Measurements from ENCODE around the gene STAMBP. TPM values are rescaled to one million over a fixed set of nuclear protein-coding genes. Genes with fewer than 3 reads are reported as not detected.
A peak's percentile ranks its signal among the peaks of the same experiment; 100 is the strongest.
"Not testable (repeated sequence)": the region's sequence is repeated elsewhere in the genome, so short reads cannot be mapped to it uniquely, and the experiment has no call there.

STAMBP gene
- 48.7 TPM for polyA plus RNA-seq (2012; ENCODE audit: low read depth, missing spikeins)

- peak; percentile 19; the same call in 1 of the 2 replicates for TF ChIP-seq TAF1 (IDR thresholded peaks at IDR 0.05; ENCODE audit: low read depth, low read length)
- no peak for TF ChIP-seq POU2F2 (IDR thresholded peaks at IDR 0.05; ENCODE audit: low read depth, low read length)
- TF ChIP-seq POLR2AphosphoS5 (IDR thresholded peaks at IDR 0.05; ENCODE audit: low read depth, low read length) = peak; percentile 65; the same call in 1 of the 2 replicates
- TF ChIP-seq PAX5 (IDR thresholded peaks at IDR 0.05; ENCODE audit: insufficient read depth, low read length, severe bottlenecking) = no peak
- TF ChIP-seq POLR2A (IDR thresholded peaks at IDR 0.05; ENCODE audit: low read depth, low read length) = peak; percentile 67
- no peak for TF ChIP-seq SPI1 (IDR thresholded peaks at IDR 0.05; ENCODE audit: low read depth, low read length)
- FAIRE-seq (peak; percentile 91), DNase-seq (ENCODE audit: insufficient read length, low spot score) (peak; percentile 66)
Observed at GRCh38 chr2:73828818-73829570, at the start of gene STAMBP. STAMBP (plus strand) TSS chr2:73828961; CDS start chr2:73830857, 1,896 bp downstream.

GRCh38 chr2:73779467-73780236 lies 49.1 kb upstream of the STAMBP start, which contains the start of gene DUSP11:
DUSP11 (minus strand) TSS chr2:73780103; CDS start chr2:73779974, 129 bp downstream.
- TF ChIP-seq SPI1 (IDR thresholded peaks at IDR 0.05; ENCODE audit: low read depth, low read length) (no peak), POLR2AphosphoS5 (IDR thresholded peaks at IDR 0.05; ENCODE audit: low read depth, low read length) (peak; percentile 75; the same call in 1 of the 2 replicates), PAX5 (IDR thresholded peaks at IDR 0.05; ENCODE audit: insufficient read depth, low read length, severe bottlenecking) (no peak), POLR2A (IDR thresholded peaks at IDR 0.05; ENCODE audit: low read depth, low read length) (peak; percentile 76)
- DNase-seq (ENCODE audit: insufficient read length, low spot score) (peak; percentile 79), FAIRE-seq (peak; percentile 99)

GRCh38 chr2:73780237-73780582 lies 48.6 kb upstream of the STAMBP start:
- no peak; the same call in 1 of the 2 replicates for TF ChIP-seq TAF1 (IDR thresholded peaks at IDR 0.05; ENCODE audit: low read depth, low read length)
- no peak for TF ChIP-seq POLR2AphosphoS5 (IDR thresholded peaks at IDR 0.05; ENCODE audit: low read depth, low read length)
- no peak for TF ChIP-seq PAX5 (IDR thresholded peaks at IDR 0.05; ENCODE audit: insufficient read depth, low read length, severe bottlenecking)
- no peak for TF ChIP-seq POLR2A (IDR thresholded peaks at IDR 0.05; ENCODE audit: low read depth, low read length)
- no peak for TF ChIP-seq POU2F2 (IDR thresholded peaks at IDR 0.05; ENCODE audit: low read depth, low read length)
- TF ChIP-seq SPI1 (IDR thresholded peaks at IDR 0.05; ENCODE audit: low read depth, low read length) = no peak
- no peak for FAIRE-seq
- no peak for DNase-seq (ENCODE audit: insufficient read length, low spot score)

- not testable (repeated sequence) for FAIRE-seq; DNase-seq (ENCODE audit: insufficient read length, low spot score)
Observed at GRCh38 chr2:73783402-73783801, 45.4 kb upstream of the STAMBP start.

GRCh38 chr2:73783883-73784282 lies 44.9 kb upstream of the STAMBP start, which contains the start of gene C2orf78:
C2orf78 (plus strand) TSS chr2:73784183; CDS start chr2:73784310, 127 bp downstream.
- DNase-seq (ENCODE audit: insufficient read length, low spot score); FAIRE-seq: not testable (repeated sequence)

- DNase-seq (ENCODE audit: insufficient read length, low spot score) (no peak), FAIRE-seq (no peak)
- TF ChIP-seq POLR2AphosphoS5 (IDR thresholded peaks at IDR 0.05; ENCODE audit: low read depth, low read length) (no peak), PAX5 (IDR thresholded peaks at IDR 0.05; ENCODE audit: insufficient read depth, low read length, severe bottlenecking) (no peak), SPI1 (IDR thresholded peaks at IDR 0.05; ENCODE audit: low read depth, low read length) (no peak), POLR2A (IDR thresholded peaks at IDR 0.05; ENCODE audit: low read depth, low read length) (no peak), POU2F2 (IDR thresholded peaks at IDR 0.05; ENCODE audit: low read depth, low read length) (no peak), TAF1 (IDR thresholded peaks at IDR 0.05; ENCODE audit: low read depth, low read length) (no peak)
Observed at GRCh38 chr2:73811878-73812277, 16.9 kb upstream of the STAMBP start.

- FAIRE-seq (no peak), DNase-seq (ENCODE audit: insufficient read length, low spot score) (no peak)
- no peak for TF ChIP-seq SPI1 (IDR thresholded peaks at IDR 0.05; ENCODE audit: low read depth, low read length)
- TF ChIP-seq POLR2AphosphoS5 (IDR thresholded peaks at IDR 0.05; ENCODE audit: low read depth, low read length) = no peak
- no peak for TF ChIP-seq TAF1 (IDR thresholded peaks at IDR 0.05; ENCODE audit: low read depth, low read length)
- TF ChIP-seq PAX5 (IDR thresholded peaks at IDR 0.05; ENCODE audit: insufficient read depth, low read length, severe bottlenecking) = no peak
- TF ChIP-seq POU2F2 (IDR thresholded peaks at IDR 0.05; ENCODE audit: low read depth, low read length) = no peak
- no peak for TF ChIP-seq POLR2A (IDR thresholded peaks at IDR 0.05; ENCODE audit: low read depth, low read length)
Observed at GRCh38 chr2:73812635-73813034, 16.1 kb upstream of the STAMBP start.

GRCh38 chr2:73818296-73818695 lies 10.5 kb upstream of the STAMBP start:
- FAIRE-seq = no peak
- no peak for TF ChIP-seq PAX5 (IDR thresholded peaks at IDR 0.05; ENCODE audit: insufficient read depth, low read length, severe bottlenecking)

GRCh38 chr2:73821227-73821626 lies 7.5 kb upstream of the STAMBP start:
- FAIRE-seq (peak; percentile 72), DNase-seq (ENCODE audit: insufficient read length, low spot score) (no peak)
- TF ChIP-seq SPI1 (IDR thresholded peaks at IDR 0.05; ENCODE audit: low read depth, low read length) (no peak), POU2F2 (IDR thresholded peaks at IDR 0.05; ENCODE audit: low read depth, low read length) (peak; percentile 43; the same call in 1 of the 2 replicates), TAF1 (IDR thresholded peaks at IDR 0.05; ENCODE audit: low read depth, low read length) (no peak)

More at GRCh38 chr2:73818296-73818695, 10.5 kb upstream of the STAMBP start:
- no peak for DNase-seq (ENCODE audit: insufficient read length, low spot score)

GRCh38 chr2:73821669-73822068 lies 7.1 kb upstream of the STAMBP start:
- FAIRE-seq (no peak), DNase-seq (ENCODE audit: insufficient read length, low spot score) (no peak)
- no peak for TF ChIP-seq SPI1 (IDR thresholded peaks at IDR 0.05; ENCODE audit: low read depth, low read length)
- no peak for TF ChIP-seq TAF1 (IDR thresholded peaks at IDR 0.05; ENCODE audit: low read depth, low read length)
- no peak for TF ChIP-seq POLR2A (IDR thresholded peaks at IDR 0.05; ENCODE audit: low read depth, low read length)
- no peak for TF ChIP-seq POU2F2 (IDR thresholded peaks at IDR 0.05; ENCODE audit: low read depth, low read length)
- no peak for TF ChIP-seq POLR2AphosphoS5 (IDR thresholded peaks at IDR 0.05; ENCODE audit: low read depth, low read length)
- no peak for TF ChIP-seq PAX5 (IDR thresholded peaks at IDR 0.05; ENCODE audit: insufficient read depth, low read length, severe bottlenecking)

Measured in GM12891 (cell line).